NCI-H524 (cell line): ENCODE results near the gene OSBPL5.

ENCODE experiments used
- DNase-seq, 2 experiments: peaks; one replicate each; lab custom pipeline; 2025; lab: John Stamatoyannopoulos, UW

OSBPL5 gene

DNA sequence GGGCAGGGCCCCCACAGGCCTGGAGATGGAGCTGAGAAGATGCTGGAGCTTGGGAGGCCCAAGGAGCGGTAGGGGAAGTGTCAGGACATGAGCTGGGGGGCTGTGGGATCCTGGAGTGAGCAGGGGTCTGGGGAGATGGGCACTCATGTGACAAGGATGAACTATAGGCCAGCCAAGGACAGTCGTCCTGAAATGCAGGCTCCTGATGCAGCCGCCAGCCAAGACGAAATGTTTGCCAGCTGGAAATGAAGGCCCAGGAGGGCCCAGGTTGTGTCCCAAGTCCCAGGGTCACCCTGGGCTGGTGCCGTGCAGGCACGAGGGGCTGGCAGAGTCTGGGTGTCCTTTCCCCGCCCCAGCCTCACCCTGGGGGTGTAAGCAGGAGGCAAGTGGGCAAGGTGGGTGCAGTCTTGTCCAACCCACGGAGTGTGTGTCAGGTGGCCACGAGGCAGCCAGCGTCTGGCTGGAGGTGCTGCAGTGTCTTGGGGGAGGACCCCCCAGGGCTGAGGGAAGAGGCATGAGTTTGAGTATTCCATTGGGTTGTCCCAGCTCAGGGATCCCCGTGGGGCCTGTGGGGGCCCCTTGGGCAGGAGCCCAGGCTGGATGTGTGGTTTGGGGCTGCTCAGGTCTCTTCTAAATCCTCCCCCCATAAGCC, 32.1 kb upstream of the OSBPL5 start:
- no peak for DNase-seq

DNA sequence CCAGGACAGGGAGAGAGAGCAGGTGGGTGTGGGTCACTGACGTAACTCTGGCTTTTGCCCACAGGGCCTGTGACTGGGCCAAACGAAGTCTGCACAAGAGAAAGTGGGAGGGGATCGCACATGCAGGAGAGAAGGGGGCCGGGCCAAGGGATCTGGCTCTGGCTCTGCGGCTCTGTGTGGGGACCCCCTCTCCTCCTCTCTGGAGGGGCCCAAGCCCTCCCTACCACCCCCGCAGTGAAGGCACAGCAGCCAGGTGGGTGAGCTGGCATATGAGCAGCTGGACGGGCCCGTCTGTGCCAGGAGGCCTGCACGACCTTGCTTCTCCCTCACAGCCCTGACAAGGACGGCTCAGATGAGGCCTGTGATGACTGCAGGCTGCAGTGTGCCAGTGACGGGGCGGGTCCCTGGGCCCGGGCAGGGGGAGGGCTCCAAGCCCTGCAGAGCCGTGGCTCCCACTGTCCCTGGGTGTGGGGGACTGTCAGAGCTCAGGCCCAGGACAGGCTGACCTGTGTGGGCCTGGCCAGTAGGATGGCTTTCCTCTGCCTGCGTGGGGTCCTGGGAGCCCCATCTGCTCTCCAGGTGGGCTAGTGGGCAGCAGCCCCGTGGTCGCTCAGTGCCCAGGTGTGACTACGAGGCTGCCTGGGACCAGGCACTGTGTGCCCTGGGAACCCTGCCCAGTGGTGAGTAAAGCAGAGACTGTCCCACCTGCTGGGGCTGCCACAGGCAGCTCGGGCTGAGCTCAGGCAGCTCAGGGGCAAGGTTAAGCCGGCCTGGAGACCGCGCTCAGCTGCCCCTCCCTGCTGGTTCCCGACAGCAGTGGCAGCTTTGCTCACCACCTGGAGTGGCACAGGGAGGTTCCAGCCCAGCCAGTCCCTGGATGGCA, 31.3 kb upstream of the OSBPL5 start:
- DNase-seq: peak; percentile 25 to 58

DNA sequence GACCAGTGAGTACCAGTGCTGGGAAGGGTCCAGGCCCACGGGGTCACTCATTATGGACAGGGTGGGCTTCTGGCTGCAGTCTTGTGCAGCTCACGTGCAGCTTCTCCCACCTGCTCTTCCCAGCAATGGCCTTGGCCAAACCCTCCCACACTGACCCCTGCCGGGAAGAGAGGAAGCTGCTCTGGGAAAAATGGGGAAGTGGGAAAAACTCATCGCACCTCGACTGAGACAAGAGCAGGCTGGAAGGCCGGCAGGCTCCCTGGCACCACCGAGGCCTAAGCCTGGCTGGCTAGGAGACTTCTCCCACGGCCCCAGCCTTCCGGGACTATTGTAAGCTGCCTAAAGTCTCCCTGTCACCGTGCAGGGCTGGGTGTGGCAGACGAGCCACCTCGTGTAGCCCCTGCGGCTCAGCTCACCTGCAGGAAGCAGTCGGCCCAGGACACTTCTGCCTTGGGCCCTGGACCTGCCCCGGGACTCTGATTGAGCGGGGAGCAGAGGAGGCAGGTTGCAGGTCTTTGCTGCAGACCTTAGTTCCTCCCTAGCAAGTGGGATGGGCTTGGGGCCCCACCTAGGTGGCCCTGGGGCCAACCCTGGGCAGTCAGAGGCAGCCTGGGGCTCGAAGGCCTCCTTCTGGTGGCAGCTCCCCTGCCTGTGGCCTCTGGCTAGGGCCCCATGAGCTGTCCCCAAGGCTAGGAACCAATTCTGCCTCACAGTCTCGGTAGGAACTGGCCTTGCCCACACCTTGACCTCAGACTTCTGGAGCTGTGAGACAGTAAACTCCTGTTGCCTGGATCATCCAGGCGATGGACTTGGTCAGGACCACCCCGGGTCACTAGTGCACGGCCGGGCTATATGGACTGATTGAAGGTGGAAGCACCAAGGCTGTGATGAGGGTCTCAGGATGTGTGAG, 30.4 kb upstream of the OSBPL5 start:
- DNase-seq: peak; percentile 14 to 23

DNA sequence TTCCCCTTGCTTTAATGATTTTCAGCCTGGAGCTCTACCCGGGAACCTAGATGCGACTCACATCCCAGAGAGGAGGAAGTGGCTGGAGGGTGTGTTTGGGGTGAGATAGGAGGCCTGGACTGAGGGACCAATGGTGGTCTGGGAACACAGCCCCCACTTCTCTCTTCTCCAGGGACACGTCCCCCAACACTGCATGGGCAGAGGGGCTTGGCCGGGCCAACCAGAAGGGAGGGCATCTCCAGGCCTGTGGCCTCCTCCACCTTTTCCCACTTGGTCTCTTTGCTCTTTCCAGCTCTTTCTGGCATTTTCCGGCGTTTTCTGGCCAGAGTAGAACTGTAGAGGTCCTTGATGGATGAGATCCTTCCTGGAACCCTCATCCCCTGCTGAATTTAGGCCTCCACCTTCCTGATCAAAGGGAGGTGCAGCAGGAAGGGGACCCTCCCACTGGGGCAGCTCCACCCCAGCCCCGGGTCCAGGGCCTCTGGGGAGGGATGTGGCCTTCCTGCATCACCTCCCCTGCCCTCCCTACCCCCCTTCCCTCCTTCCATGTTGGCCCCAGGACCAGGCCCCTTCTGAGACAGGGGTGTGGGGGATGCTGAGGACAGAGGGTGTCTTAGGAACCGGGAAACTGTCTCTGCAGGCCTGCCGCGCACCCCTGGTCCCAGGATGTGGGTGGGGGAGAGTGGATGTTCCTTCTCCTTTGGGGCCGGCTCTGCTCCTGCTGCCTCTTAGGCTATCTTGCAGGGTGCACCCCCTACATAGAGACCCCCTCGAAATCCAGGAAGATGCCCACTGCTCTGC, 29.1 kb upstream of the OSBPL5 start:
- no peak for DNase-seq

DNA sequence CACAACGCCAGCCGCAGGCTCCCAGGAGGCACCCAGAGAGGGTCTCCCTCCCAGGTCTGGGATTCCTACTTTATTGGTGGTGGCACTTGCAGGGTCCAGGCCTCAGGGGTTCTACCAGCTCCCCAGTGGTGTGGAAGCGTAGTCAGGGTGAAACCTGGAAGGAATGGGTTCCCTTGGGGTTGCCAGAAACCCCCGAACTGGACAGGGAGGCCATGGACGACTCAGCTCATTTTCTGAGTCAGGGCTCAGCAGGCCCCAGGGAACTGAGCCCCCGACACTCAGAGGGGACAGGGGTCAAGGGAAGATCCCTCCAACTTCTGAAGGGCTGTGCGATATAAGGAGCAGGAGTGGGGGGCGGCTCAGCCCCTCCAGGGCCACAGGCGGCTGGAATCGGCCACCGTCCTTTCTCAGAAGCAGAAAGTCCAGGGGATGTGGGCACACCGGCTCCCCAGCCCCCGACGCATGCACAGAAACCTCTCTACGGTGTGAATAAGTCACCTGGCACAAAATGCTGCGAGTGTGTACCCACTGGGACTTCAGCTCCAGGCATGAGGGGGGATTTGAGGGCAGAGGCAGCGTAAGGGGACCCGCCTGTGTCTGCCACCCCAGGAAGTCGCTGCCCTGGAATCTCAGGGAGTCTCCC, 28.4 kb upstream of the OSBPL5 start:
- no peak for DNase-seq

DNA sequence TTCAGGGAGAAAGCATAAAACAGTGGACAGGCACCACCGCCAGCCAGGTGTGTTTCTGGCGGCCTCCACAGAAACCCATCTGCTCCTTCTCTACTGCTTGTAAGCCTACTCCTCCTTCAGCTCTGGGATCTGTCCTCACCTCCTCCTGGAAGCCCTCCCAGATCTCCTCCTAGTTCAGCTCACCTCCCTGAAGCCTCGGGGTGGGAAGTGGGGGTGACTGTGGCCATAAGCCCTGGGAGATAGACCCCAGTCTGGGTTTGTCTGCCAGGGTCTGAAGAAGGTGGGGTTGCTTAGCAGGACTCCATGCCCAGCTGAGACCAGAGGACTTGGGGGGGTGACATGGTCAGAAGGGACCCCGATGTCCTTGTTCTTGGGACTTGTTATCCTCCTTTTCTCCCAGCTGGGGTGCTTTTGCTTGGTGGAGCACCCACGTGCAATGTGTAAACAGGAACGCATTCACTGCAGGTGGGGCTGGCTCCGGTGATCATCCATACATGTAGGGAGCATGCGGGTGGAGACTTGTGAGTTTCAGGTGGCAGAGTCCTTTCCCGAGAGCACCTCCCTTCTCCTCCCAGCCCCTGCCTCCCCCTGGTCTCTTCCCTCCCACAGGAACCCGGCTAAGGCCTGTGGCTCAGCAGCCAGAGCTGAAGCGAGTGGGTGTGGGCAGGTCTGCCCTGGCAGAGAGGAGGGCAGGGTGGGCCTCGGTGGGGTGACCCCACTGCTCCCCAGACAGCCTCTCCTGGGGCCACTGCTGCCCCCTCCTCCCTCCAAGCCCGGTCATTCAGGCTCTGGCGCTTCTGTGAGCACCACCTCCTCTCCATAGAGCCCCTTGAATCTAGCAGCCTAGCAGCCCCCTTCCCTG, 27.6 kb upstream of the OSBPL5 start:
- DNase-seq: no peak

DNA sequence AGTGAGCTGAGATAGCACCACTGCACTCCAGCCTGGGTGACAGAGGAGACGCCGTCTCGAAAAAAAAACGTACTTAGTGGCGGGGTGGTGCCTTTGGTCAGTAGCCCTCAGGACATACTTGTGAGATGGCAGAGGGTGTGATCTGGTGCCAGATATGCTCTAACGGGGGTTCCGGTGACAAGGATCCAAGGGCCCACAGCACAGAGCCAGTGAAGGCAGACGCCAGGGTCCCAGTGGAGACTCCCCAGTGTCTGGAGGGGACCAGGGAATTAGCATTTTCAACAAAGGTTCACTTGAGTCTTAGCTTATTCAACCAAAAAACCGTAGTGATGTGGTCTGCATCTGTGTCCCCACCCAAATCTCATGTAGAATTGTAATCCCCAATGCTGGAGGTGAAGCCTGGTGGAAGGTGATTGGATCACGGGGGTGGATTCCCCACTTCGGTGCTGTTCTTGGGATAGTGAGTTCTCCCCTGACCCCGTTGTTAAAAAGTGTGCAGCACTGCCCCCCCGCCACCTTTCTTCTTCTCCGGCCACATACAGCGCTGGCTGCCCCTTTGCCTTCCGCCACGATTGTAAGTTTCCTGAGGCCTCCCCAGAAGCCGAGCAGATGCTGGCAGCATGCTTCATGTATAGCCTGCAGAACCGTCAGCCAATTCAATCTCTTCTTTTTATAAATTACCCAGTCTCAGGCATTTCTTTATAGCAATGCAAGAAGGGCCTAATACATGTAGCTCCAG, 26.6 kb upstream of the OSBPL5 start:
- no peak for DNase-seq

DNA sequence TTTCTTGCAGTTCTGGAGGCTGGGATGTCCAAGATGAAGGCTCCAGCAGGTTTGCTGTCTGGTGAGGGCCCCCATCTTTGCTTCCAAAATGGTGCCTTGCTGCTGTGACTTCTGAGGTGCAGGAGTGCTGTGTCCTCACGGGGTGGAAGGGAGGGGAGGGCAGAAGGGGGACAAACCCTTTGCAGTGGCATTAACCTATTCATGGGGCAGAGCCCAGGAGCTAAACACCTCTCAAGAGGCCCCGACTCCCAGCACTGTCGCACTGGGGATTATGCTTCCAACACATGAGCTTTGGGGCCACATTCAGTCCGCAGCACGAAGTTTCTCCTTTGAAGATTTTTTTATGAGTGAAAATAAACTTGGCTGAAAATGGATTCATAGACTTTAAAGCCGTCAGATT, 25.5 kb upstream of the OSBPL5 start:
- peak in 1 of 2 experiments; percentile 11 for DNase-seq

DNA sequence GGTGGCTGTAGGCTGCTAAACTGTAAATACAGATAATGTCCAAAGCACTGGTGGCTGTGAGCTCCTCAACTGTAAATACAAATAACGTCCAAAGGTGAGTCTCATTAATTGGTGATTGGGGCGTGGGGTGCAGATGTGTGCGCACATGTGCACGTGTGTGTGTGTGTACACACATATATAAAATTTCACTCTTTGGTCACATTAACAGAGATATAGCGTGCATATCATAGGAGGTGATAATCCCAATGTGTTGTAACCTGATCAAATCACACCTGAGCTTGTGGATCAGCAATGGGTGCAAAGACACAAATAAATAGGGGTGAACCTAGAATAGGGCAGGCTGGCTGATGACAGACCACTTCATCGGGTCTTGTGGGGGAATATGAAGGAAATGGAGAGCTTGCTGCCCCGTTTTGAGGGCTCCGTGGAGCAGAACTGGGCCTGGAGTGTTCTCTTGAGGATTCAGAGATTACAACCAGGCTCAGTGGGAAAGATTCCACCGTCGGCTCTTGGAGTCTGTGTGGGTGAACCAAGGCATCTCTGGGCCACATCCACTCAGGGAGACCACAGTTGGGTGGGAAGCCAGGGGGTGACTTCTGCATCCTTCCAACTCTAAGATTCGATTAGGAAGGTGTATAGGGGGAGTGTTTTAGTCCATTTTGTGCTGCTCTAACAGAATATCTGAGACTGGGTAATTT, 24.9 kb upstream of the OSBPL5 start:
- DNase-seq: no peak

DNA sequence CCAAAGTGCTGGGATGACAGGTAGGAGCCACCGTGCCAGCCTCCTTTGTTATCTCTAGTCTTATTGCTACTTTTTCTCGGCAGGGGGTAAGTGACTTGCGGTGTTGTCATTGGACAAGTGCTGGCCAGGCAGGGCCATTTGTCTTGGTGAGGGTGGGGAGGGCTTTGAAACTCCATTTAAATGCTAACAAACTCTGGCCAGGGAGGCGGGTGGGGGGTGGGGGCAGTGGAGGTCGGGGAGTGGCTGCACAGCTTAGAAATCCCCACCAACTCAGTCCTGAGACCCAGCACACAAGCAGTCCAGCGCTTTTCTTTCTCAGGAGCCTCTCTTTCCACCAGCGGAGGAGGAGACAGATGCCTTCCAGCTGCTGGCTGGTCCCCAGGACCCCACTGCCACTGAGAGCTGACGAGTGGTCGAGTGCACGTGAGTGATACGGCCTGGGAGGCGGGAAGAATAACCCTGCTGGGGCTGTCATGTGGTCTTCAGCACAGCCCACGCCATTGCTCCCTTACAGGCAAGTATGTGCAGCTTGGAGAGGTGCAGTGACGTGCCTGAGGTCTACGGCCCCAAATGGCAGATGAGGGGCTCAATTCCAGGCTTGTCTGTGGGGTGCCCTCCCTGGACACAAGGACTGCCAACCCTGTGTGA, 24.2 kb upstream of the OSBPL5 start:
- no peak for DNase-seq

DNA sequence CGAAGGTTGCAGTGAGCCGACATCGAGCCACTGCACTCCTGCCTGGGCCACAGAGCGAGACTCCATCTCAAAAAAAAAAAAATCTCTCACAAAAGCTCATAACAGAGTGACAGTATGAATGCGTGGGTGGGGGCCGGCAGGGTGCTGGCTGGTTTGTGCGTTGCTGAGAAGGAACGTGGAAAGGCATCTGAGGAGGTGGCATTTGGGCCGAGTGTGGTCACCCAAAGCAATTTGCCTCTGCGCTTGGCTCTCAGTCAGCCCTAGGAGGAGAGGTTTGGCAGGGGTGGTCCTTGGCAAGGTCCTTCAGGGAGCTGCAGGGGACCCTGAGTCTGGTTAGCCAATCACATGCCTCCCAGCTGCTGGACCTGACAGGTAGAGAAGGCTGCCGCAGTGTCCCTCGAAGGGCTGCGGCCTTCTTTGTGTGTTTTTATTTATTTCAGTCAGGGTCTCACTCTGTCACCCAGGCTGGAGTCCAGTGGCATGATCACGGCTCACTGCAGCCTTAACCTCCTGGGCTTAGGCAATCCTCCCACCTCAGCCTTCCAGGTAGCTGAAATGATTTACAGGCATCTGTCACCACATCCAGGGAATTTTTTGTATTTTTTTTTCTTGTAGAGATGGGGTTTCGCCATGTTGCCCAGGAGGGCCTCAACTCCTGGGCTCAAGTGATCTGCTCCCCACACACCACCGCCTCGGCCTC, 23.5 kb upstream of the OSBPL5 start:
- no peak for DNase-seq

DNA sequence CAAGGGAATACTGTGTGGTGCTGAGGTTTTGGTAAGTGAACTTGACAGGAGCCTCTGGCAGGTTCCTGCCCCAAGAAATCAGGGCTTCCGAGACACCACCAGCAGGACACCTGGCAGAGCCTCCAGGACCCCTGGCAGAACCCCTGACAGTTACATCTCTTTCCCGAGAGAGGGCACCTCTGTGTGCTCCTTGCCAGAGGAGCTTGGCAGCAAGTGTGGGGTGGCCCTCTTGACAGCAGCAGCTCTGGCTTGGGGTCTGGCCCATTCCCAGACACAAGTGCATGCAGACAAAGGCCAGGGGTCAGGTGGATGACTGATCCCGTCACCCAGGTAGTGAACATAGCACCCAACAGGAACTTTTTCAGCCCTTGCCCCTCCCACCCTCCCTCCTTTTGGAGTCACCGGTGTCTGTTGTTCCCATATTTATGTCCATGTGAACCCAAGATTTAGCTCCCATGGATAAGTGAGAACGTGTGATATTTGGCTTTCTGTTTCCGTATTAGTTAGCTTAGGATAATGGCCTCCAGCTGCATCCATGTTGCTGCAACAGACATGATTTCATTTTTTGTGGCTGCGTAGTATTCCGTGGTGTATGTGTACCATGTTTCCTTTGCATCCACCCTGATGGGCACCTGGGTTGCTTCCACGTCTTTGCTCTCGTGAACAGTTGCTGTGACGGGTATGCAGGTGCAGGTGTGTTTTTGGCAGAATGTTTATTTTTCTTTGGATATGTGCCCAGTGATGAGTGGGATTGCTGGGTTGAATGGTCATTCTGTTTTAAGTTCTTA, 21.2 kb upstream of the OSBPL5 start:
- no peak for DNase-seq

DNA sequence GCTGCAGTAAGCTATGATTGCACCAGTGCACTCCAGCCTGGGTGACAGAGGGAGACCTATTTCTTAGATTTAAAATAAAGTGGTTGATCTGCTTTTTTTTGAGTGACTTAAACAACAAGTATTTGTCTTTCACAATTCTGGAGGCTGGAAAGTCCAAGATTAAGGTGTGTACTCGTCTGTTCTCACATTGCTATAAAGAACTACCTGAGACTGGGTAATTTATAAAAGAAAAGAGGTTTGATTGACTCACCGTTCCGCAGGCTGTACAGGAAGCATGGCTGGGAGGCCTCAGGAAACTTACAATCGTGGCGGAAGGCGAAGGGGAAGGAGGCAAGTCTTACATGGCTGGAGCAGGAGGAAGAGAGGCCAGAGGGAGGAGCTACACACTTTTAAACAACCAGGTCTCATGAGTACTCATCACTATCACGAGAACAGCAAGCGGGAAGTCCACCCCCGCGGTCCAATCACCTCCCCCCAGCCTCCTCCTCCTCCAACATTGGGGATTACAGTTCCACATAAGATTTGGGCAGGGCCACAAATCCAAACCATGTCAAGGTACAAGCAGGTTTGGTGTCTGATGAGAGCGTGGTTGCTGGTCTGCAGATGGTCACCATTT, 19.7 kb upstream of the OSBPL5 start:
- no peak for DNase-seq

DNA sequence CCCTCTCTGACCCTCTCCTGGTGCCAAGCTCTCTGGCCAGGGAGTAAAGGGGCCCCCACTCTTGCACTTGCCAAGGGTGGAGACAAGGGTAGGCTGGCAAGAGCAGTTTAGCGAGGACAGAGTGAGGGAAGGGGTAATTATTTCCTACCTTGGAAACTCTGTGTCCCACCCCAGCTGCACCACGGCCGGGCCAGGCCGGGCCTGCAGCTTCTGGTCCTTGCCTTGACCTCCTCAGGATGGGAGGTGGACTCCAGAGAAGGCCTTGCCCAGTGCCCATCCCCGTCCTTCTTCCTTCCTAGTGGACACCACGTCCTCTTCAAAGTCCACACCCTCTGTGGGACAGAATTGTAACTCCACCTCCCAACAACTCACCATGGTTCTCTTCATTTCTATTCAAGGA, 18.4 kb upstream of the OSBPL5 start:
- no peak for DNase-seq

DNA sequence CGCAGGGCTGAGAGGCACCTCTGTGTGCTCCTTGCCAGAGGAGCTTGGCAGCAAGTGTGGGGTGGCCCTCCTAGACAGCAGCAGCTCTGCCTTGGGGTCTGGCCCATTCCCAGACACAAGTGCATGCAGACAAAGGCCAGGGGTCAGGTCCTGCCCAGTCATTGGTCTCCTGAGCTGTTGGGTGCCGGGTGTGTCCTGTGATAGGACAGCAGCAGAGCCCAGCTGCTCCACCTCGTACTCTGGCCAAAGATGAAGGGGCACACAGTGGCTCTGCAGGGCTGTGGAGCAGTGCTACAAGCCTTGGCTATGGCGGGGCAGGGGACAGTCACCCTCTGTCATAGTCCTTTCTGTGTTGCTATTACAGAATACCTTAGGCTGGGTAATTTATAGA, 17.3 kb upstream of the OSBPL5 start:
- DNase-seq: no peak

DNA sequence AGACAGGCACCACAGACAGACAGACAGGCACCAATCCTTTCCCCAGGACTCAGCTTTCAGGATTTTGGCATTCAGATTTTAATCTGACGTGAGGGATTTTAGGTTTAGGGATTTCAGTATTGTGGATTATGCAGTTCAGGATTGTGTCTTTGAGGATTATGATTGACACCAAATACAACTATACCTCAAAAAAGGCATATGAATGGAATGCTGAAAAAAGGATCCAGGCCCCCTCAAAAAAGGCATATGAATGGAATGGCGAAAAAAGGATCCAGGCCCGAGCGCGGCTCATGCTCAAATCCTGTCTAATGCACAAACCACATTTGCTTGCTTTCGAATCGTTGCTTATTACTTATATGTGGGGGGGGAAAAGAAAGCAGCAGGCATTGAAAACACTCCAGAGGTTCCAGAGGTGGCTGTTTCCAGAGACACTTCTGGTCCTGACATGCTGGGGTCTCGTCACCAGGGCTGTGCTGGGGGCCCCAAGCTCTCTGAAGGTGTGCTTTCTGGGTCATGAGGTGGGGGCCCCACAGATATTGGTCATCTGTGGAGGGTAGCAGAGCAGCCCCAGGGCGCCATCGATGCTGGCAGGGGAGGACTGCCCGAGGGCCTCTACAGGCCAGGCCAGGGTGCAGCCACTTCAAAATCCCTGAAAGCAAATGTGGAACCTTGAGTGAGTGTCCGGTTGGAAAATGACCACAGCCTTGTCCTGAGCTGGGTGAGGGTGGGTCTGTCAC, 16.8 kb upstream of the OSBPL5 start:
- DNase-seq: no peak
